Measurements from ENCODE around the gene EYS. TPM values are rescaled to one million over a fixed set of nuclear protein-coding genes. Genes with fewer than 3 reads are reported as not detected.

The EYS gene
- polyA plus RNA-seq, 1 of the 3 experiments (the other 2 are of a cell fraction) = 0.05 TPM

- Histone ChIP-seq H3F3A (replicated peaks; ENCODE audit: insufficient read depth) (no peaks in the 10 kb centered on the region), H3K4me3 (ENCODE audit: low read depth in 2 of 2, low read length in 1 of 2) (no peak overlapping the region), H3K27me3 (ENCODE audit: insufficient read depth) (no peaks in the 10 kb centered on the region), H3K4me1 (ENCODE audit: control insufficient read depth in 1 of 2, insufficient read depth in 2 of 2, low read depth in 1 of 2, low read length in 1 of 2) (no peaks in the 10 kb centered on the region), H3K36me3 (replicated peaks in 1 of 2; ENCODE audit: control insufficient read depth in 1 of 2, insufficient read depth in 2 of 2, low read length in 1 of 2) (no peaks in the 10 kb centered on the region), H3K9me2 (no peaks in the 10 kb centered on the region), H2AFZ (ENCODE audit: low read depth) (no peak overlapping the region), H3K4me2 (no peak overlapping the region), H3K27ac (ENCODE audit: low read depth in 2 of 2, low read length in 1 of 2) (no peak overlapping the region), H3K79me2 (ENCODE audit: insufficient read depth) (no peaks in the 10 kb centered on the region), H4K20me1 (ENCODE audit: insufficient read depth) (no peaks in the 10 kb centered on the region), H3K9ac (no peak overlapping the region), H3K9me3 (no peaks in the 10 kb centered on the region)
- ChIA-PET CTCF (no interaction called here), POLR2A (no interaction called here)
- no peak for TF ChIP-seq CTCF (IDR thresholded peaks at IDR 0.05)
- no peak for TF ChIP-seq FOXM1 (IDR thresholded peaks at IDR 0.05; ENCODE audit: low read depth)
- TF ChIP-seq GATA2 (CRISPR knock-in tag; IDR thresholded peaks at IDR 0.05) = no peak
- TF ChIP-seq SMC3 (IDR thresholded peaks at IDR 0.05; ENCODE audit: low read depth, low read length) = no peak
- no peak for TF ChIP-seq USF1 (IDR thresholded peaks at IDR 0.05; ENCODE audit: borderline replicate concordance, low read depth)
- no peak for TF ChIP-seq PBX3 (IDR thresholded peaks at IDR 0.05)
- TF ChIP-seq POLR2AphosphoS5 (IDR thresholded peaks at IDR 0.05; ENCODE audit: low read depth, low read length) = no peak
- TF ChIP-seq USF2 (IDR thresholded peaks at IDR 0.05; ENCODE audit: borderline replicate concordance, low read depth, low read length) = no peak
- TF ChIP-seq NFIC (IDR thresholded peaks at IDR 0.05; ENCODE audit: borderline replicate concordance) = no peak
- no peak for TF ChIP-seq YY1 (IDR thresholded peaks at IDR 0.05; ENCODE audit: low read depth)
- TF ChIP-seq IRF3 (IDR thresholded peaks at IDR 0.05; ENCODE audit: low read depth, low read length) = no peak
- no peak for DNase-seq
- WGBS (ENCODE audit: low lambda C conversion rate) = 68% methylated on average over 3 of the region's 3 CpGs
Measured at GRCh38 chr6:65199683-65200082, 507.3 kb downstream of the EYS start.

- Histone ChIP-seq H3K27me3 (ENCODE audit: insufficient read depth) (no peaks in the 10 kb centered on the region), H4K20me1 (ENCODE audit: insufficient read depth) (no peaks in the 10 kb centered on the region), H3F3A (replicated peaks; ENCODE audit: insufficient read depth) (no peaks in the 10 kb centered on the region), H3K4me1 (ENCODE audit: control insufficient read depth in 1 of 2, insufficient read depth in 2 of 2, low read depth in 1 of 2, low read length in 1 of 2) (no peaks in the 10 kb centered on the region), H3K4me2 (no peak overlapping the region), H3K9ac (no peak overlapping the region), H3K9me2 (no peaks in the 10 kb centered on the region), H3K4me3 (ENCODE audit: low read depth in 2 of 2, low read length in 1 of 2) (no peak overlapping the region), H3K9me3 (no peaks in the 10 kb centered on the region), H3K79me2 (ENCODE audit: insufficient read depth) (no peaks in the 10 kb centered on the region), H3K36me3 (replicated peaks in 1 of 2; ENCODE audit: control insufficient read depth in 1 of 2, insufficient read depth in 2 of 2, low read length in 1 of 2) (no peaks in the 10 kb centered on the region), H2AFZ (ENCODE audit: low read depth) (no peak overlapping the region), H3K27ac (ENCODE audit: low read depth in 2 of 2, low read length in 1 of 2) (no peak overlapping the region)
- 73% methylated on average over 3 of the region's 3 CpGs for WGBS (ENCODE audit: low lambda C conversion rate)
- DNase-seq = no peak
- ChIA-PET POLR2A (no interaction called here), CTCF (no interaction called here)
- TF ChIP-seq NFIC (IDR thresholded peaks at IDR 0.05; ENCODE audit: borderline replicate concordance) (no peak), FOXJ3 (CRISPR knock-in tag; IDR thresholded peaks at IDR 0.05) (no peak), REST (IDR thresholded peaks at IDR 0.05; ENCODE audit: low read depth, low read length) (no peak), EP300 (IDR thresholded peaks at IDR 0.05; ENCODE audit: borderline replicate concordance in 1 of 2, low read depth in 1 of 2, low read length in 1 of 2) (no peak), POLR2AphosphoS5 (IDR thresholded peaks at IDR 0.05; ENCODE audit: low read depth, low read length) (no peak), ELF1 (IDR thresholded peaks at IDR 0.05) (no peak), USF2 (IDR thresholded peaks at IDR 0.05; ENCODE audit: borderline replicate concordance, low read depth, low read length) (no peak), CHD2 (IDR thresholded peaks at IDR 0.05; ENCODE audit: low read length, partially characterized antibody) (no peak), YY1 (IDR thresholded peaks at IDR 0.05; ENCODE audit: low read depth) (no peak), RFX5 (IDR thresholded peaks at IDR 0.05; ENCODE audit: low read length) (no peak)
Measured at GRCh38 chr6:65199121-65199520, 507.9 kb downstream of the EYS start.

All from SK-N-SH (cell line).